ENCODE measurements around the gene MAGOH.

DNA sequence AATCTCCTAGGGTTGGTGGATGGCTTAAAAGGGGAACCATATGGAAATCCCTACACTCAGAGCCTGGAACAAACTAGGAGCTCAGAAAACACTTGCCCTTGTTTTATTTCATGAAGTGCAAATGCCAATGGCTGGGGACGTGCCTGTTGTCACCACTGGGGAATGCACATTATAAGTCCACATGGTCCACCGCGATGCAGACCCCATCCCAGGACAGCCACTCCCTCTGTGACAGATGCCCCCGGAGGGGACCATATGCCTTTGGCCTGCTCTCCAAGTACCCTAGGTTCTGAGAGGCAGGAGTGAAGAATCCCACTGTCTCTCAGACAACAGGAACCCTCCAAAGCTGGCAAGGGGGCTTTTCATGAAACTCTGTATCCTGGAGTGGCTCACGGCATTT is 47.2 kb upstream of the MAGOH start:
- TF ChIP-seq, protein P1, sequence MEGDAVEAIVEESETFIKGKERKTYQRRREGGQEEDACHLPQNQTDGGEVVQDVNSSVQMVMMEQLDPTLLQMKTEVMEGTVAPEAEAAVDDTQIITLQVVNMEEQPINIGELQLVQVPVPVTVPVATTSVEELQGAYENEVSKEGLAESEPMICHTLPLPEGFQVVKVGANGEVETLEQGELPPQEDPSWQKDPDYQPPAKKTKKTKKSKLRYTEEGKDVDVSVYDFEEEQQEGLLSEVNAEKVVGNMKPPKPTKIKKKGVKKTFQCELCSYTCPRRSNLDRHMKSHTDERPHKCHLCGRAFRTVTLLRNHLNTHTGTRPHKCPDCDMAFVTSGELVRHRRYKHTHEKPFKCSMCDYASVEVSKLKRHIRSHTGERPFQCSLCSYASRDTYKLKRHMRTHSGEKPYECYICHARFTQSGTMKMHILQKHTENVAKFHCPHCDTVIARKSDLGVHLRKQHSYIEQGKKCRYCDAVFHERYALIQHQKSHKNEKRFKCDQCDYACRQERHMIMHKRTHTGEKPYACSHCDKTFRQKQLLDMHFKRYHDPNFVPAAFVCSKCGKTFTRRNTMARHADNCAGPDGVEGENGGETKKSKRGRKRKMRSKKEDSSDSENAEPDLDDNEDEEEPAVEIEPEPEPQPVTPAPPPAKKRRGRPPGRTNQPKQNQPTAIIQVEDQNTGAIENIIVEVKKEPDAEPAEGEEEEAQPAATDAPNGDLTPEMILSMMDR (IDR thresholded peaks at IDR 0.05): no peak
- TF ChIP-seq POLR2A (IDR thresholded peaks at IDR 0.05): no peak
